Measurements from ENCODE around the gene RHOH. TPM values are rescaled to one million over a fixed set of nuclear protein-coding genes. Genes with fewer than 3 reads are reported as not detected.

RHOH gene
- total RNA-seq, 4 donors from 2014 or later, result 0.13 to 3.6 (median 2.7) TPM

GRCh38 chr4:40157436-40157835 is 39.4 kb upstream of the RHOH start:
- Histone ChIP-seq H3K4me1 (no peaks in the 10 kb centered on the region), H3K27me3 (no peaks in the 10 kb centered on the region), H3K9me3 (no peaks in the 10 kb centered on the region), H3K4me3 (no peak overlapping the region), H3K36me3 (peaks cover 0 to 3% (median 0%) of the 10 kb centered on the region in 4 donors), H3K27ac (replicated peaks in 1 of 4) (no peak overlapping the region)
- no peak for DNase-seq (ENCODE audit: extremely low spot score)
- WGBS, result 90% methylated on average over 4 of the region's 4 CpGs
- TF ChIP-seq POLR2A (IDR thresholded peaks at IDR 0.05; ENCODE audit: low read depth), result no peak
- no peak for TF ChIP-seq CTCF (IDR thresholded peaks at IDR 0.05)
- no peak for TF ChIP-seq POLR2AphosphoS5 (IDR thresholded peaks at IDR 0.05)
- no peak for TF ChIP-seq EP300 (IDR thresholded peaks at IDR 0.05)
- intact Hi-C loops (cut with DNase I), result loop anchor here (10.0 kb wide), 1 partner anchor 103 kb away; the partner anchor contains the start of gene N4BP2

GRCh38 chr4:40160258-40160657 is 36.6 kb upstream of the RHOH start:
- WGBS, result 97% methylated on average over 9 of the region's 9 CpGs
- H3K36me3 ChIP-seq, result peaks cover 0 to 3% (median 0%) of the 10 kb centered on the region in 4 donors

DNA sequence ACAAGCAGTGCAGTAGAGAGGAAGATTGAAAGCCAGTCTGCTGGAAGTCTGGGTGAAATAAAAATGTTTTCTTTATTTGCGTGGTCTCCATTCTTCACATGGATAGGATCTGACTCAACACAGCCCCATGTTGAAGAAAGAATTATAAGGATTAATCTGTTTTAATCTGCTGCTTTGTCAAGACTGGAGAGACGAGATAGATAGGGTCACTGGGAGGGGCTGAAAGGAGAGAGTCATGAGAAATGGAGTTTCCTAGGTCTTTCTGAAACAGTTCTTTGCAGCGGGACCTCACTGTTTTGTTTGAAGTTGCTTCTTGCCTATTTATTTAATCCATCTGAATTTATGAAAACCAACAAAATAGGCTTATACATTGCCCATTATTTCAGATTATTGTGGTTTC is 32.4 kb upstream of the RHOH start:
- no peak for DNase-seq (ENCODE audit: extremely low spot score)
- intact Hi-C loops (cut with DNase I), result no loop called here
- Histone ChIP-seq H3K27me3 (no peaks in the 10 kb centered on the region), H3K27ac (replicated peaks in 1 of 4) (no peak overlapping the region), H3K9me3 (peaks cover 0 to 17% (median 2%) of the 10 kb centered on the region in 4 donors), H3K4me1 (no peaks in the 10 kb centered on the region), H3K36me3 (peaks cover 0 to 3% (median 0%) of the 10 kb centered on the region in 4 donors), H3K4me3 (no peak overlapping the region)
- WGBS, result 87% methylated on average over 3 of the region's 3 CpGs
- no peak for TF ChIP-seq POLR2AphosphoS5 (IDR thresholded peaks at IDR 0.05)

More at GRCh38 chr4:40160258-40160657, 36.6 kb upstream of the RHOH start:
- TF ChIP-seq EP300 (IDR thresholded peaks at IDR 0.05), result no peak
- TF ChIP-seq CTCF (IDR thresholded peaks at IDR 0.05), result no peak
- no peak for TF ChIP-seq POLR2A (IDR thresholded peaks at IDR 0.05; ENCODE audit: low read depth)
- TF ChIP-seq POLR2AphosphoS5 (IDR thresholded peaks at IDR 0.05), result no peak
- no peak for DNase-seq (ENCODE audit: extremely low spot score)
- intact Hi-C loops (cut with DNase I), result no loop called here
- Histone ChIP-seq H3K9me3 (no peaks in the 10 kb centered on the region), H3K4me3 (no peak overlapping the region), H3K27ac (replicated peaks in 1 of 4) (no peak overlapping the region), H3K4me1 (no peaks in the 10 kb centered on the region), H3K27me3 (no peaks in the 10 kb centered on the region)

GRCh38 chr4:40165916-40166315 is 30.9 kb upstream of the RHOH start:
- no peaks in the 10 kb centered on the region for H3K4me1 ChIP-seq
- no peak overlapping the region for H3K4me3 ChIP-seq
- WGBS, result 95% methylated on average over 1 of the region's 1 CpG
- no peak for TF ChIP-seq EP300 (IDR thresholded peaks at IDR 0.05)
- no peak for TF ChIP-seq POLR2A (IDR thresholded peaks at IDR 0.05; ENCODE audit: low read depth)
- TF ChIP-seq CTCF (IDR thresholded peaks at IDR 0.05), result no peak
- no peak for TF ChIP-seq POLR2AphosphoS5 (IDR thresholded peaks at IDR 0.05)
- DNase-seq (ENCODE audit: extremely low spot score), result no peak
- H3K27me3 ChIP-seq, result no peaks in the 10 kb centered on the region
- peaks cover 0 to 2% (median 0%) of the 10 kb centered on the region in 4 donors for H3K36me3 ChIP-seq
- no peak overlapping the region for H3K27ac ChIP-seq (replicated peaks in 1 of 4)
- intact Hi-C loops (cut with DNase I), result no loop called here
- H3K9me3 ChIP-seq, result peaks cover 0 to 17% (median 2%) of the 10 kb centered on the region in 4 donors

DNA sequence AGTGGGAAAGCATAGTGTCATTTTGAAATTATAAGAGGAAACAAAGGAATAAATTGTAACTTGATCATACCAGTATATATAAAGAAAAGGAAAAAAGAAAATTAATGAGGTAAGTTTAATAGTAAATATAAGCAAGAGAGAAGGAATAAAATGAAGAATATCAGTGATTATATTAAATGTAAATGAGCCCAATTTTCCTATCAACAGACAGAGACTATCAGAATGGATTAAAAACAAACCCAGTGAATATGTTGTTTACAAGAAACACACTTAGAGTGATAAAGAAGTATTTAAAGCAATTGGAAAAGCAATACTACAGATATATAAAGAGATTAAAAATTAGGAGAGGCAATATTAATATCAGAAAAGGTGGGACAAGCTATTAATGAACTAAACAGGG is 28.8 kb upstream of the RHOH start:
- no peak overlapping the region for H3K4me3 ChIP-seq
- H3K27me3 ChIP-seq, result no peaks in the 10 kb centered on the region
- DNase-seq (ENCODE audit: extremely low spot score), result no peak
- TF ChIP-seq POLR2AphosphoS5 (IDR thresholded peaks at IDR 0.05), result no peak
- TF ChIP-seq EP300 (IDR thresholded peaks at IDR 0.05), result no peak
- no peak for TF ChIP-seq POLR2A (IDR thresholded peaks at IDR 0.05; ENCODE audit: low read depth)
- TF ChIP-seq CTCF (IDR thresholded peaks at IDR 0.05), result no peak
- no peak overlapping the region for H3K27ac ChIP-seq (replicated peaks in 1 of 4)
- intact Hi-C loops (cut with DNase I), result no loop called here
- no peaks in the 10 kb centered on the region for H3K36me3 ChIP-seq
- peaks cover 0 to 17% (median 2%) of the 10 kb centered on the region in 4 donors for H3K9me3 ChIP-seq
- H3K4me1 ChIP-seq, result no peaks in the 10 kb centered on the region

All from esophagus muscularis mucosa (tissue), 4 donors.